GM12801 (cell line): Measurements from ENCODE around the gene COX19.

ENCODE experiments used
- TF ChIP-seq, protein P1 (sequence below): IDR thresholded peaks from one replicate; pipeline ENCODE4 v1.5.1; 2011; ENCODE audit warnings: control low read depth; ENCODE audit not compliant: insufficient read length; ENCODE audit errors: extremely low read depth

COX19 gene

DNA sequence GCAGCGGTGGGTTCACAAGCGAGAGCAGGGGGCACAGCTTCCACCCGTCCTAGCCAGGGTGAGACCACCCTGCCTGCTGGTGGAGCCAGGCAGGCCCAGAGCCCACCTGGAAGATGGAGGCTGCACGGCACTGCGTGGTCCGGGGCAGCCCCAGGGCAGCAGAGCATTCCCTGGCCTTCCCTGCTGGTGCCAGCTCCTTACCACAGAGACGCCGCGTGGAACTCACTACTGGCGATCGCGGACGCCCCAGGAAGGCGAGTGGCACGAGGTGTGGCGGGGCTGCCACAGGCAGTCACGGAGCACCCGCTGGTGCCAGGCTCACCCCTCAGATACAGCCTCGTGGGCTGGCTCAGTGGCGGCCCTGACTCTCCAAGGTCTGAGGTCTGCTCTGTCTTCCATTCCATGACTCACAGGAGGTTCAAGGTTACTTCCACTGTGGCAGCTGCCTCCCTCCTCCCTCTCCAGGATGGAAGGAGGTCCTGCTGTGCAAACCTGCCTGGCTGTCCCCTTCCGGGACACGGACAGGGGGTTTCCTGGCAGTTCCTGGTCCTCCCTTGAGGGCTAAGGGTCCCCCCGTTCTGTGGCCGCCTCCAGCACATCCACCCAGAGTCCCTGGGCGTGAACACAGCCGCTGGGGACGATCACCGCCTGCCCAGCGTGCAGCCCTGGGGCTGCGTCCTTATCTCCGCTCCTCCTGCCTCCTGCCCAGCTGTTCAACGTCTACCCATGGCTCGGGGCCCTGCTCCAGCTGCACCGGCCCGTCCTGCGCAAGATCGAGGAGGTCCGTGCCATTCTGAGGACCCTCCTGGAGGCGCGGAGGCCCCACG, 10.8 kb upstream of the COX19 start:
- TF ChIP-seq, protein P1, sequence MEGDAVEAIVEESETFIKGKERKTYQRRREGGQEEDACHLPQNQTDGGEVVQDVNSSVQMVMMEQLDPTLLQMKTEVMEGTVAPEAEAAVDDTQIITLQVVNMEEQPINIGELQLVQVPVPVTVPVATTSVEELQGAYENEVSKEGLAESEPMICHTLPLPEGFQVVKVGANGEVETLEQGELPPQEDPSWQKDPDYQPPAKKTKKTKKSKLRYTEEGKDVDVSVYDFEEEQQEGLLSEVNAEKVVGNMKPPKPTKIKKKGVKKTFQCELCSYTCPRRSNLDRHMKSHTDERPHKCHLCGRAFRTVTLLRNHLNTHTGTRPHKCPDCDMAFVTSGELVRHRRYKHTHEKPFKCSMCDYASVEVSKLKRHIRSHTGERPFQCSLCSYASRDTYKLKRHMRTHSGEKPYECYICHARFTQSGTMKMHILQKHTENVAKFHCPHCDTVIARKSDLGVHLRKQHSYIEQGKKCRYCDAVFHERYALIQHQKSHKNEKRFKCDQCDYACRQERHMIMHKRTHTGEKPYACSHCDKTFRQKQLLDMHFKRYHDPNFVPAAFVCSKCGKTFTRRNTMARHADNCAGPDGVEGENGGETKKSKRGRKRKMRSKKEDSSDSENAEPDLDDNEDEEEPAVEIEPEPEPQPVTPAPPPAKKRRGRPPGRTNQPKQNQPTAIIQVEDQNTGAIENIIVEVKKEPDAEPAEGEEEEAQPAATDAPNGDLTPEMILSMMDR: no peak

DNA sequence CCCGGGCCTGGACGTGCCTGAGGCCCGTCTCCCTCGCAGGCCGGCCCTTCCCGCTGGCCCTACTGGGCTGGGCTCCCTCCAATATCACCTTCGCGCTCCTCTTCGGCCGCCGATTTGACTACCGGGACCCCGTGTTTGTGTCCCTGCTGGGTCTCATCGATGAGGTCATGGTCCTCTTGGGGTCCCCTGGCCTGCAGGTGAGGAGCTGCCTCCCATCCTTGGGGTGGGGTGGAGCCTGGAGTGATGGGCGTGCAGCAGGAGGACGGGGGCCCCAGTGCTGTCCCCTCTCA, 9.7 kb upstream of the COX19 start:
- TF ChIP-seq, protein P1: no peak

- TF ChIP-seq, protein P1: no peak
Measured at GRCh38 chr7:984361-985126, 9.2 kb upstream of the COX19 start.

GRCh38 chr7:983616-984071, 8.3 kb upstream of the COX19 start:
- TF ChIP-seq, protein P1: no peak

- TF ChIP-seq, protein P1: no peak
Measured at GRCh38 chr7:983004-983615, 7.8 kb upstream of the COX19 start, which contains the start of gene CYP2W1. Gene CYP2W1, plus strand, starts transcription at chr7:983181. Its CDS starts 31 bp downstream, at chr7:983212.

DNA sequence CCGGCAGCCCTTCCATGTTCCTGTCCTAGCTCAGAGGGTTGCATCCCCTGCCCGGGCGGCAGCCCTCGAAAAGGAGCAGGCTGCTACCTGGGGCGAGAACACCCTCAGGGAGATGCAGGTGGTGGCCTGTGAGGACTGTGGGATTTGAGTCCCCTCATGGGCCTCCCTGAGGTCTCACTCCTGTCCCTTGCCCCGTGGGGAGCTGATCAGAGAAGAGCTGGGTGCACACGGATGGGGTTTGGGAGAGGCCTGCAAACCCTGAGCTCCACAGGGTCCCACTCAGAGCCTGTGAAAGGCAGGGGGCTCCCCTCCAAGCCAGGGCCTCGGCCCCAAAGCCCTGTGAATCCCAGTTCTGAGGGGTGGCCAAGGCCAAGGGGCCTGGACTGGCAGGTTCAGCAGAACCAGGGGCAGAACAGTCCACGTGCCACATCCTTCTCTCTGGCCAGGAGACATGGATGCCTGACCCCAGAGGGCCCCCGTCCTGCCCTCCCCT, 7.2 kb upstream of the COX19 start:
- TF ChIP-seq, protein P1: no peak
